Fibroblast of lung (primary cell): Measurements from ENCODE around the gene DIP2C. TPM values are rescaled to one million over a fixed set of nuclear protein-coding genes. Genes with fewer than 3 reads are reported as not detected.

Experiments used
- DNase-seq, 2 donors: peaks; one replicate each; pipeline versions ENCODE4 v3.0.0 to v3.0.0-alpha.2; 2010; ENCODE audit warnings: low read depth in 2 of 2
- H2AFZ ChIP-seq: 2 replicates; pipeline ENCODE4 v1.5.1; 2012; ENCODE audit warnings: low read length, control low read depth, inconsistent platforms
- H3K27ac ChIP-seq: 2 replicates; pipeline ENCODE4 v1.5.1; 2011; ENCODE audit warnings: low read length, control low read depth; ENCODE audit not compliant: insufficient read depth
- H3K27me3 ChIP-seq: 2 replicates; pipeline ENCODE4 v1.5.1; 2011; ENCODE audit warnings: mild to moderate bottlenecking, low read length; ENCODE audit not compliant: control insufficient read depth, insufficient read depth
- H3K36me3 ChIP-seq: 2 replicates; pipeline ENCODE4 v1.5.1; 2011; ENCODE audit warnings: low read length; ENCODE audit not compliant: control insufficient read depth, insufficient read depth
- H3K4me1 ChIP-seq: 2 replicates; pipeline ENCODE4 v1.5.1; 2011; ENCODE audit warnings: low read length; ENCODE audit not compliant: control insufficient read depth, insufficient read depth; ENCODE audit errors: extremely low read depth
- H3K4me2 ChIP-seq: 2 replicates; pipeline ENCODE4 v1.5.1; 2011; ENCODE audit warnings: low read length, control low read depth; ENCODE audit not compliant: insufficient read depth; ENCODE audit errors: extremely low read depth
- H3K4me3 ChIP-seq, 4 experiments: fragments of 200-600 bp in 1 of 4; sonication (generic) in 1 of 4; replicated peaks in 1 of 4; 2 replicates each; pipeline ENCODE4 v1.5.1; 2011 to 2016; ENCODE audit warnings: low read length in 4 of 4, low read depth in 3 of 4, mild to moderate bottlenecking in 3 of 4, control low read depth in 2 of 4, inconsistent platforms in 1 of 4, mixed read lengths in 1 of 4; ENCODE audit not compliant: insufficient read depth in 1 of 4; ENCODE audit errors: control extremely low read depth in 1 of 4
- H3K79me2 ChIP-seq: 2 replicates; pipeline ENCODE4 v1.5.1; 2012; ENCODE audit warnings: mild to moderate bottlenecking, low read length, inconsistent platforms; ENCODE audit not compliant: control insufficient read depth, insufficient read depth
- H3K9ac ChIP-seq: 2 replicates; pipeline ENCODE4 v1.5.1; 2011; ENCODE audit warnings: mild to moderate bottlenecking, low read length, control low read depth; ENCODE audit not compliant: insufficient read depth
- H3K9me3 ChIP-seq: 2 replicates; pipeline ENCODE4 v1.5.1; 2012; ENCODE audit warnings: low read depth, low read length; ENCODE audit not compliant: control insufficient read depth, insufficient read depth
- H4K20me1 ChIP-seq: 2 replicates; pipeline ENCODE4 v1.5.1; 2011; ENCODE audit warnings: low read length; ENCODE audit not compliant: control insufficient read depth, insufficient read depth; ENCODE audit errors: extremely low read depth
- EZH2 ChIP-seq: IDR thresholded peaks from 2 replicates; pipeline ENCODE4 v1.5.1; 2012; ENCODE audit warnings: low read length, control low read depth, mild to moderate bottlenecking; ENCODE audit errors: missing control alignments
- polyA plus RNA-seq, 2 donors: library from polyadenylated mRNA; depleted of rRNA in 1 of 2; stranded (reverse) in 1 of 2; unstranded in 1 of 2; fragments of >200 nt; gene quantifications; 2 replicates each; pipeline ENCODE4 v1.2.1, GENCODE V29; 2011 to 2012; ENCODE audit warnings: missing spikeins in 1 of 2
- total RNA-seq: library from RNA; depleted of rRNA; stranded (reverse); fragments of >200 nt; gene quantifications from 2 replicates; pipeline ENCODE4 v1.2.1, GENCODE V29; 2014
- TF ChIP-seq, protein P1 (sequence below), 2 donors: IDR thresholded peaks in 1 of 2; conservative IDR thresholded peaks in 1 of 2; 1 replicate in 1 of 2; 2 replicates in 1 of 2; pipeline ENCODE4 v1.5.1; 2011 to 2012; ENCODE audit warnings: low read length in 2 of 2, control low read depth in 1 of 2, inconsistent platforms in 1 of 2, low read depth in 1 of 2, mild to moderate bottlenecking in 1 of 2

The DIP2C gene
- total and polyA plus RNA-seq, 2 donors (not counting 1 experiment from before 2014, with no cell fraction given) = 10.7 to 18.3 TPM

DNA sequence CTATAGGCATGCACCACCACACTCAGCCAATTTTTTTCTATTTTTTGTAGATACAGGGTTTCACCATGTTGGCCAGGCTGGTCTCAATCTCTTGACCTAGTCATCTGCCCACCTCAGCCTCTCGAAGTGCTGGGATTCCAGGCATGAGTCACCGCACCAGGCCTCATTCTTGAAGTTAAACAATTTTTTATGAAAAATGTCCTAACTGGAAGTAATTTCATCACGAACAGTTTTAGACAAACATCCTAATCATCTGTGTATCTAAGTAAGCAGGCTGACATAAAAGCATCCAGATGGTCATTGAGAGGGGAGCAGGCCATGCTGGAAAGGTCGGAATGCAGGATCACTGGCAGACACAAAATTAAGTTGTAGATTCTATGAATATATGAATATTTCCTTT lies 285.1 kb downstream of the DIP2C start:
- Histone ChIP-seq H3K4me2 (no peak overlapping the region), H3K9me3 (no peaks in the 10 kb centered on the region), H3K27ac (peak overlapping the region; percentile 27), H3K4me3 (no peak overlapping the region), H4K20me1 (no peaks in the 10 kb centered on the region), H3K27me3 (no peaks in the 10 kb centered on the region), H3K9ac (no peak overlapping the region), H2AFZ (no peak overlapping the region), H3K36me3 (no peaks in the 10 kb centered on the region), H3K4me1 (peaks cover 2% of the 10 kb centered on the region), H3K79me2 (no peaks in the 10 kb centered on the region)
- no peak for TF ChIP-seq EZH2
- TF ChIP-seq, protein P1, sequence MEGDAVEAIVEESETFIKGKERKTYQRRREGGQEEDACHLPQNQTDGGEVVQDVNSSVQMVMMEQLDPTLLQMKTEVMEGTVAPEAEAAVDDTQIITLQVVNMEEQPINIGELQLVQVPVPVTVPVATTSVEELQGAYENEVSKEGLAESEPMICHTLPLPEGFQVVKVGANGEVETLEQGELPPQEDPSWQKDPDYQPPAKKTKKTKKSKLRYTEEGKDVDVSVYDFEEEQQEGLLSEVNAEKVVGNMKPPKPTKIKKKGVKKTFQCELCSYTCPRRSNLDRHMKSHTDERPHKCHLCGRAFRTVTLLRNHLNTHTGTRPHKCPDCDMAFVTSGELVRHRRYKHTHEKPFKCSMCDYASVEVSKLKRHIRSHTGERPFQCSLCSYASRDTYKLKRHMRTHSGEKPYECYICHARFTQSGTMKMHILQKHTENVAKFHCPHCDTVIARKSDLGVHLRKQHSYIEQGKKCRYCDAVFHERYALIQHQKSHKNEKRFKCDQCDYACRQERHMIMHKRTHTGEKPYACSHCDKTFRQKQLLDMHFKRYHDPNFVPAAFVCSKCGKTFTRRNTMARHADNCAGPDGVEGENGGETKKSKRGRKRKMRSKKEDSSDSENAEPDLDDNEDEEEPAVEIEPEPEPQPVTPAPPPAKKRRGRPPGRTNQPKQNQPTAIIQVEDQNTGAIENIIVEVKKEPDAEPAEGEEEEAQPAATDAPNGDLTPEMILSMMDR (conservative IDR thresholded peaks at IDR 0.05 in 1 of 2, IDR thresholded peaks at IDR 0.05 in 1 of 2; ENCODE audit: low read depth in 1 of 2, low read length in 2 of 2) = no peak
- DNase-seq = peak; percentile 83 to 87

DNA sequence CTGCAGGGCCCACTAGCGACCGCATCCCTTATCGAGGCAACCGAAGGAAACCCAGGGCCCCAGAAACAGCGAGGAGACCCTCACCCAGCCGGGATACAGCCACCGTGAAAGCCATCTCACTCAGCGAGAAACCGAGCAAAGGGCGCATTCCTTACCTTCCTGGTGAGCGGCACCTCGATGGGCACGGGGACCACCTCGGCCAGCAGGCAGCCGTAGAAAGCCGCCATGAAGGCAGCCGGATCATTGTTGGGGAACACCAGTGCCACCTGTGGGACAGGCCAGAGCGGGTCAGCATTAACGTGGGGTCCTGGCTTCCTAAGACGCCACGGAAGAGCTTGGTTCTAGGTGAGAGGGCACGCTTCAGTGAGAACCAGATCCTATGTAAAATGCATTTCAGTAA lies 290.5 kb downstream of the DIP2C start:
- H3K27me3 ChIP-seq = no peaks in the 10 kb centered on the region
- no peak overlapping the region for H3K4me3 ChIP-seq
- H3K27ac ChIP-seq = no peak overlapping the region
- no peak overlapping the region for H2AFZ ChIP-seq
- H3K9ac ChIP-seq = no peak overlapping the region
- no peaks in the 10 kb centered on the region for H4K20me1 ChIP-seq
- TF ChIP-seq EZH2 = no peak
- TF ChIP-seq, protein P1 (conservative IDR thresholded peaks at IDR 0.05 in 1 of 2, IDR thresholded peaks at IDR 0.05 in 1 of 2; ENCODE audit: low read depth in 1 of 2, low read length in 2 of 2) = no peak
- no peak overlapping the region for H3K4me2 ChIP-seq
- no peaks in the 10 kb centered on the region for H3K4me1 ChIP-seq
- H3K9me3 ChIP-seq = no peaks in the 10 kb centered on the region
- H3K79me2 ChIP-seq = no peaks in the 10 kb centered on the region
- no peak for DNase-seq
- H3K36me3 ChIP-seq = no peaks in the 10 kb centered on the region

DNA sequence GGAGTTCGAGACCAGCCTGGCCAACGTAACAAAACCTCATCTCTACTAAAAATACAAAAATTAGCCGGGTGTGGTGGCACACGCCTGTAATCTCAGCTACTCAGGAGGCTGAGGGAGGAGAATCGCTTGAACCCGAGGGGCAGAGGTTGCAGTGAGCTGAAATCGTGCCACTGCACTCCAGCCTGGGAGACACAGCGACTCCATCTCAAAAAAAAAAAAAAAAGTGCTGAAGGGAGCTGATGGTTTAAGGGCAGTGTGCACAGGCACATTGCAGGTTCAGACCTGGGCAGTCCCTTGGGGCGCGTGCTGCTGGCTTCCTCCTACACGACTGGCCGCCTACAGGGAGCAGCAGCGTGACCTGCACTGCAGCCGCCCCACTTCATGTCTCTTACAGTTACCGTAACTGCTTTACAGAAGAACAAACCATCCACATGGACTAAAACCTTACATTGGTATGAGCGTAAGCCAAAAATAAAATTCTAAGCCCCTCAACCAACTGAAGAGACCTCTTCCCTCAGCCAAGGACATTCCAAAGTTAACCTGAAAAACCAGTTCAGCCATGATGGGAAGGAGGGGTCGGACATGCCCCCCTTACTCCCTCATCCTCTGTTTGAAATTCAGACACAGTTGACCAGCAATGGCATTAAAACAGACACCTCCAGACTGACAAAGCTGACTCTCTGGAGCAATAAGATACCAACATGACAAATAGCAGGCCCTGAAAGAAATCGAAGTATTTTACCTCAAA lies 292.0 kb downstream of the DIP2C start:
- H3K9me3 ChIP-seq = no peaks in the 10 kb centered on the region
- H3K9ac ChIP-seq = no peak overlapping the region
- no peak overlapping the region for H2AFZ ChIP-seq
- TF ChIP-seq EZH2 = no peak
- TF ChIP-seq, protein P1 (conservative IDR thresholded peaks at IDR 0.05 in 1 of 2, IDR thresholded peaks at IDR 0.05 in 1 of 2; ENCODE audit: low read depth in 1 of 2, low read length in 2 of 2) = no peak
- H3K27me3 ChIP-seq = no peaks in the 10 kb centered on the region
- no peaks in the 10 kb centered on the region for H3K79me2 ChIP-seq
- H3K36me3 ChIP-seq = no peaks in the 10 kb centered on the region
- H3K27ac ChIP-seq = no peak overlapping the region
- no peak for DNase-seq
- H3K4me2 ChIP-seq = no peak overlapping the region
- H3K4me1 ChIP-seq = no peaks in the 10 kb centered on the region
- no peak overlapping the region for H3K4me3 ChIP-seq
- no peaks in the 10 kb centered on the region for H4K20me1 ChIP-seq
